HEK293 (cell line): ENCODE measurements around the gene MBD5.

ENCODE experiments used
- AEBP2 ChIP-seq: fragments of 450-650 bp; formaldehyde crosslinking; IDR thresholded peaks from 2 replicates; pipeline ENCODE4 v1.5.1; 2016; ENCODE audit warnings: missing biosample characterization, missing genetic modification characterization, borderline replicate concordance
- BCL11B ChIP-seq: fragments of 450-650 bp; formaldehyde crosslinking; IDR thresholded peaks from 2 replicates; pipeline ENCODE4 v1.5.1; 2016; ENCODE audit warnings: low read depth, missing biosample characterization, missing genetic modification characterization
- GLIS1 ChIP-seq: fragments of 450-650 bp; formaldehyde crosslinking; IDR thresholded peaks from 2 replicates; pipeline ENCODE4 v1.5.1; 2016; ENCODE audit warnings: missing biosample characterization, missing genetic modification characterization
- PBX3 ChIP-seq: sonication (generic); formaldehyde crosslinking; IDR thresholded peaks from 2 replicates; pipeline ENCODE4 v1.8.1; 2022; ENCODE audit warnings: mild to moderate bottlenecking, moderate library complexity, missing genetic modification reagents
- SP2 ChIP-seq: fragments of 450-650 bp; formaldehyde crosslinking; IDR thresholded peaks from 2 replicates; pipeline ENCODE4 v1.5.1; 2016; ENCODE audit warnings: missing biosample characterization, missing genetic modification characterization
- SP7 ChIP-seq: fragments of 450-650 bp; formaldehyde crosslinking; IDR thresholded peaks from 2 replicates; pipeline ENCODE4 v1.5.1; 2016; ENCODE audit warnings: missing biosample characterization, missing genetic modification characterization
- ZBTB26 ChIP-seq: fragments of 450-650 bp; formaldehyde crosslinking; optimal IDR thresholded peaks from 2 replicates; pipeline ENCODE3; 2016; ENCODE audit warnings: missing biosample characterization, mild to moderate bottlenecking, missing genetic modification characterization
- ZBTB8A ChIP-seq: fragments of 450-650 bp; formaldehyde crosslinking; IDR thresholded peaks from 2 replicates; pipeline ENCODE4 v1.5.1; 2016; ENCODE audit warnings: missing biosample characterization, missing genetic modification characterization
- ZNF2 ChIP-seq: fragments of 450-650 bp; formaldehyde crosslinking; IDR thresholded peaks from 2 replicates; pipeline ENCODE4 v1.5.1; 2016; ENCODE audit warnings: missing biosample characterization, missing genetic modification characterization
- ZNF214 ChIP-seq: fragments of 450-650 bp; formaldehyde crosslinking; IDR thresholded peaks from 2 replicates; pipeline ENCODE4 v1.5.1; 2017; ENCODE audit warnings: missing biosample characterization, mild to moderate bottlenecking, missing genetic modification characterization, borderline replicate concordance
- ZNF221 ChIP-seq: fragments of 450-650 bp; formaldehyde crosslinking; IDR thresholded peaks from 2 replicates; pipeline ENCODE4 v1.5.1; 2017; ENCODE audit warnings: missing biosample characterization, missing genetic modification characterization, borderline replicate concordance
- ZNF394 ChIP-seq: fragments of 450-650 bp; formaldehyde crosslinking; IDR thresholded peaks from 2 replicates; pipeline ENCODE4 v1.5.1; 2016; ENCODE audit warnings: missing biosample characterization, missing genetic modification characterization, mild to moderate bottlenecking, moderate library complexity, borderline replicate concordance
- ZNF510 ChIP-seq: fragments of 450-650 bp; formaldehyde crosslinking; IDR thresholded peaks from 2 replicates; pipeline ENCODE4 v1.5.1; 2018; ENCODE audit warnings: mild to moderate bottlenecking, missing genetic modification characterization, missing biosample characterization; ENCODE audit not compliant: insufficient replicate concordance
- ZNF580 ChIP-seq: fragments of 450-650 bp; formaldehyde crosslinking; IDR thresholded peaks from 2 replicates; pipeline ENCODE4 v1.5.1; 2016; ENCODE audit warnings: missing biosample characterization, missing genetic modification characterization
- ZNF610 ChIP-seq: fragments of 450-650 bp; formaldehyde crosslinking; IDR thresholded peaks from 2 replicates; pipeline ENCODE4 v1.5.1; 2016; ENCODE audit warnings: missing biosample characterization, missing genetic modification characterization, borderline replicate concordance
- ZNF639 ChIP-seq: fragments of 450-650 bp; formaldehyde crosslinking; IDR thresholded peaks from 2 replicates; pipeline ENCODE4 v1.5.1; 2016; ENCODE audit warnings: missing biosample characterization, missing genetic modification characterization
- ZNF692 ChIP-seq: fragments of 450-650 bp; formaldehyde crosslinking; IDR thresholded peaks from 2 replicates; pipeline ENCODE4 v1.5.1; 2016; ENCODE audit warnings: missing biosample characterization, missing genetic modification characterization
- ZSCAN5A ChIP-seq: fragments of 450-650 bp; formaldehyde crosslinking; IDR thresholded peaks from 2 replicates; pipeline ENCODE4 v1.5.1; 2016; ENCODE audit warnings: missing biosample characterization, missing genetic modification characterization

MBD5 gene

GRCh38 chr2:148020111-148021058 lies 506 bp upstream of the MBD5 start, which contains the start of gene ORC4 (continued):
- TF ChIP-seq ZBTB8A (0 out of 2 replicates have a peak, but pooled peaks have one; percentile 5), SP2 (tag by site-specific recombination) (peak; percentile 98), ZNF610 (peak; percentile 57; the same call in 1 of the 2 replicates), BCL11B (tag by site-specific recombination) (no peak), ZSCAN5A (tag by site-specific recombination) (peak; percentile 85; the same call in 1 of the 2 replicates), PBX3 (CRISPR knock-in tag) (peak; percentile 67; the same call in 1 of the 2 replicates), ZNF2 (peak; percentile 88), ZNF510 (tag by site-specific recombination) (no peak), ZNF580 (peak; percentile 89; the same call in 1 of the 2 replicates), ZBTB26 (tag by site-specific recombination) (peak; percentile 26), ZNF394 (peak; percentile 44; the same call in 1 of the 2 replicates), ZNF214 (tag by site-specific recombination) (no peak), GLIS1 (tag by site-specific recombination) (peak; percentile 51), ZNF221 (no peak), ZNF639 (tag by site-specific recombination) (peak; percentile 54), SP7 (tag by site-specific recombination) (peak; percentile 73), AEBP2 (no peak), ZNF692 (peak; percentile 48; the same call in 1 of the 2 replicates)
- TF ChIP-seq, all 188 proteins: peak for 61
